GM18858 (cell line): ENCODE measurements around the gene TMEM225B.
"Not testable (repeated sequence)": the region's sequence is repeated elsewhere in the genome, so short reads cannot be mapped to it uniquely, and the experiment has no call there.

ENCODE experiments used
- ATAC-seq: cut with Tn5 transposase; IDR thresholded peaks from one replicate; pipeline ENCODE4 v1.9.1; 2021; ENCODE audit not compliant: unreplicated experiment

Gene TMEM225B

GRCh38 chr7:99653754-99654153, 55.7 kb downstream of the TMEM225B start:
- no peak for ATAC-seq

- not testable (repeated sequence) for ATAC-seq
Measured at GRCh38 chr7:99654626-99655025, 56.6 kb downstream of the TMEM225B start.

DNA sequence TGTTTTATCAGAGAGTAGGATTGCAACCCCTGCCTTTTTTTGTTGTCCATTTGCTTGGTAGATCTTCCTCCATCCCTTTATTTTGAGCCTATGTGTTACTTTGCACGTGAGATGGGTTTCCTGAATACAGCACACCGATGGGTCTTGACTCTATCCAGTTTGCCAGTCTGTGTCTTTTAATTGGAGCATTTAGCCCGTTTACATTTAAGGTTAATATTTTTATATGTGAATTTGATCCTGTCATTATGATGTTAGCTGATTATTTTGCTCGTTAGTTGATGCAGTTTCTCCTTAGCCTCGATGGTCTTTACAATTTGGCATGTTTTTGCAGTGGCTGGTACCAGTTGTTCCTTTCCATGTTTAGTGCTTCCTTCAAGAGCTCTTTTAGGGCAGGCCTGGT, 59.8 kb downstream of the TMEM225B start:
- not testable (repeated sequence) for ATAC-seq
